ENCODE results near the gene ZNG1A. TPM values are rescaled to one million over a fixed set of nuclear protein-coding genes. Genes with fewer than 3 reads are reported as not detected.
"Not testable (repeated sequence)": the region's sequence is repeated elsewhere in the genome, so short reads cannot be mapped to it uniquely, and the experiment has no call there.

The ZNG1A gene
- 24.2 and 29.5 TPM in 2 replicates for polyA plus RNA-seq (2014; cell fraction: cytosol; rRNA removed)
- polyA plus RNA-seq (2014; cell fraction: nucleus; rRNA removed): 31.2 and 31.3 TPM in 2 replicates

DNA sequence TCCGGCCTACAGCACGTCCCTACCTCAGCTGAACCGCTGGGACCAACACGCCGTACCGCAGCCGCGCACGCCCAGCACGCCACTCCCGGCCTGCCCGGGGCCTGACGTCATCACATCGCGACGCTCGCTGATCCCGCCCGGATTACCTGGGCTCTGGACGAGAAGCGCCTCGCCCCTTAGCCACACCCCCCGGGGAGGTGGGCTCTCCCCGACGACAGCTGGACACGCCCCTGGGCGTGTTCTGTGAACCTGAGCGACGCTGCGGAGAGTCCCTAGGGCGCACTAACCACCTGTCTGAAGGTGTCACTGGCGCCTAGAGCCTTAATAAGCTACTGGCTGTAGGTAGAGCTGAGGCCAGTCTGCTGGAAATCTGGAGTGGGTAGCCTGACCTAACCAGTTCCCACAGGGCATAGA, at the start of gene ZNG1A:
TSS of gene ZNG1A (minus strand) at position 87 of the 414 bp plus-strand sequence. CDS start 87 bp downstream, outside the sequence.
- DNase-seq (ENCODE audit: low spot score): peak; percentile 67

DNA sequence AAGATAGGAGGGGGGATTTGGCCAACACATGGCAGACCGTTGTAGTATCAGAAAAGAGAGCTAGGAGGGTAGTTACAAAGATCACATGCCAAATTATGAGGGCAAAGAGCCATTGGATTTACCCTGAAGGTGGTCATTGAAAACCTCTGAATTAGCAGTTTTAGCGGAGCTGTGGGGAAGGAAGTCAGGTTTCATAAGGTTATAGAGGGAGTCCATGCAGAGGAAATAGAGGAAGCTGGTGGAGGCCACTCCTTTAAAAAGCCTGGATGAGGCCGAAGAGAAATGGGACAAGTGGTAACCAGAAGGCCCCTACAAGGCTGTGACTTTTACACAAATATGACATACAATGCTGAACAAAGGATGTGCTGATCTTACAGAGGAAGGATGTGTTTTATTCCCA, 49.0 kb upstream of the ZNG1A start:
- no peak for DNase-seq (ENCODE audit: low spot score)

DNA sequence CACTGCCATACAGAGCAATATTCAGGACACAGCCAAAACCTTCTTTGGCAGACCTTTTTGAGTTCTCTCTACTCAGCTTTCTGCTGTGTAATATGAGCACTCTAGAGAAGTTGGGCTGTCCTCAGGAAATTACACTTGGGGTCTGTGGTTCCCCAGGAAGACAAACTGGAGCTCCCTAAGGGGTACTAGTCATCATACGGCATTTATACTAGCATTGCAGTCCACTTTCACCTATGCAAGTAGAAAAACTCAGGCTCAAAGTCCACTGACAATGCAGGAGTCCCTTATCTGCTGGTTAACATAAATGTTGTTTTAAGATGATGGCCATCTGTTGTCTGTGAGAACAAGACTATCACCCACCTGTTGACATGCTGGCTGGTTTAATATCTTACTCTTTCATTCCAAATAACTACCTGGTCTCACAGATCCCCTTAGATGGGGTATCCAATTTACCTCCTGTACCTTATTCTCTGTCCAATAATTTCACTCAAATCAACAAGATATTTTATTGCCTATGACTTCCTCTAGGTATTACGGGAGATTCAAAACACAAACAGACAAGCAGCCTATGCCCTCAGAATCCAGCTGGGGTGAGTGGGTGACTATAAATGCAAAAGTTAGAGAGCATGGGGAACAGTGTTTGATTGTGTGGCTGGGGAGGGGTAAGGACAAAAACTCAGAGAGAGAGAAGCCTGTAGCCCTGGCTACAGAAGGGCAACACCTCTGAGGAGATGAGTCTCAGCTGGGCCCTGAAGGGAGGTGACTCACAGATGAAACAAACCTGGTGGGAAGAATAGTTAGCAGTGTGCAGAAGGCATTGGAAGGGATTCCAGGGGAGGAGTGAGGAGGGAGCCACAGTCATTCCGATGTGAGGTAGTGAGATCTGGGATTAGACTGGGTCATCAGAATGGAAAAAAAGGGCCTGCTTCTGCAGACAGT, 46.0 kb upstream of the ZNG1A start:
- no peak for DNase-seq (ENCODE audit: low spot score)

DNA sequence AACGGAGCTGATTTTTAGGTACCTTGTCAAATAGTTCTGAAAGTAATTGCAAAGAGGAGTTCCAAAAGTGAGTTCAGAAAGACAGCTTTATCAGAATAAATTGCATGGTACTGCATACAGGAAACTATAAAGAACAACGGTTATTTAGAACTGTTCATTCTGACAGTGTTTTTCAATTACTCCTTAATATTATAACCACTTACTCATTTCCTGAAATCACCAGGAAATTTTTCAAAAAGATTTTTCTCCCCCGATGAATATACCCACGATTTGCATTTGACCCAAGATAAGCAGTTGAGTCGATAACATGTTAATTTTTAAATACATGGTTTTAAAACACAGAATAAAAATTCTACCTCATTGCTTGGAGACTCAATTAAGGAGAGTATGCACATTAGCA, 45.2 kb upstream of the ZNG1A start:
- DNase-seq (ENCODE audit: low spot score): no peak

DNA sequence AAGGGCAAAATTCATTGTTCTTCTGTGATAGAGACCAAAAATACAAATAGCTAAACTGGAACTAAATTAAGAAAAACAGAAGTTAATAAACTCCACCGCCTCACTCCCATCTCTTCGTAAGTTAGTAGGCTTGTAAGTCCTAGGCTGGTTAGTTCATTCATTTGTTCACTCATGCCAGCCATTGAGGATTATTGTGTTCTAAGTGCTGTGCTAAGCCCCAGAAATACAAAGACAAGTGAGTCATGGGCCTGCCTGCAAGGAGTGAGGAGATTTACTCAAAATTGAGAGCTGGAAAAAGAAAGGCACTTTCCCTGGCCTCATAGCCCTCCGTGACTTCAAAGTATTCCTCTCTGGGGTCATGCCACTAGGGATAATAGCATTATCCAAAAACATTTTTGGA, 44.3 kb upstream of the ZNG1A start:
- DNase-seq (ENCODE audit: low spot score): no peak

DNA sequence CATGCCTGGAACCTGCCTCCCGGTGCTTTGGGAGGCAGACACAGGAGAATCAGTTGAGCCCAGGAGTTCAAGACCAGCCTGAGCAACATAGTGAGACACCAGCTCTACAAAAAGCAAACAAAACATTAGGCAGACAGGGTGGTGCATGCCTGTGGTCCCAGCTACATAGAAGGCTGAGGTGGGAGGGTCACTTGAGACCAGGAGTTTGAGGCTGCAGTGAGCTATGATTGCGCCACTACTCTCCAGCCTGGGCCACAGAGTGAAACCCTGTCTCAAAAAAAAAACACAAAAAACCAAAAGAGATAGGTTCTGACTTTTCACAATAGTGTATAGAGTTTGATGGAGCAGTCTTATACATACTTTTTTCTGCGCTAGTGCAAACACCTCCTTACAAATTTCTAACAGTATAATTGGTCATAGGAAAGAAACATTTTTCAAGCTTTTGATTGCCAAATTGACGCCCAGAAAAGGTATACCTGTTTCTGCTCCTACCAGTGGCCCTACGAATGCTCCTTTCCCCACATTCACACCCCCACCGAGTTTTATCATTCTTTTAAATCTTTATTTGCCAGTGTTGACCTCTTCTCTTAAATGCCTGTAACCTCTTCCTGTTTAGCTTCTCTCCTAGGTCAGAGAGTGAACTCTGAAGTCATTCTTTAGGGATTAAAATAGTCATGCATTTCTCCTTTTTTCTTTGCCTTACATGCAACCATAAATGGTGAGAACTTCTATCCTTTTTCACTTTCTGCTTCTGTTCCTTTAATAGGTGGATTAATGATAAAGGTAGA, 43.3 kb upstream of the ZNG1A start:
- DNase-seq (ENCODE audit: low spot score): no peak

DNA sequence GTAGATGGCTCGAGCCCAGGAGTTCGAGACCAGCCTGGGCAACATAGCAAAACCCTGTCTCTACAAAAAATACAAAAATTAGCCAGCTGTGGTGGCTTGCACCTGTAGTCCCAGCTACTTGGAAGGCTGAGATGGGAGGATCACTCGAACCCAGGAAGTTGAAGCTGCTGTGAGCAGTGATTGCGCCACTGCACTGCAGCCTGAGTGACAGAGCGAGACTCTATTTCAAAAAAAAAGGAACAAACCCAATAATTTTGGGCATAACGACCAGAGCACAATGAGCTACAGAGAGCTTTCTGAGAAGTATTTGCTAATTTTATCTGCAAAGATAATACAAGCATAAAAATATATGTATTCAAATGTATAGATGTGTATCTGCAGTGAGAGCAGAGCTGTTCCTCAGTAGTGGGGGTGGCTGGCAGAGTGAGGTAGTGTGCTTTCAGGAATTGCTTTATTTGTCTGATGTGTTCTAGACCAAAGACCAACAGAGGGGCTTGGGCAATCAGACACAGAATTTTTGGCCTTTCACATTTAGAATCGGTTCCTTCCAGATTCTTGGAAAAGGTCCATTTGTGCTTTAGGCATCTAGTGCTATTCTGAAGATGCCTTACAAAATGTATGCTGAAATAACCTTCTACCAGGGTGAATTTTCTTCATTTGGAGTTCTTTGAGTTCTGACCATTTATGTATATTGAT, 41.0 kb upstream of the ZNG1A start:
- no peak for DNase-seq (ENCODE audit: low spot score)

DNA sequence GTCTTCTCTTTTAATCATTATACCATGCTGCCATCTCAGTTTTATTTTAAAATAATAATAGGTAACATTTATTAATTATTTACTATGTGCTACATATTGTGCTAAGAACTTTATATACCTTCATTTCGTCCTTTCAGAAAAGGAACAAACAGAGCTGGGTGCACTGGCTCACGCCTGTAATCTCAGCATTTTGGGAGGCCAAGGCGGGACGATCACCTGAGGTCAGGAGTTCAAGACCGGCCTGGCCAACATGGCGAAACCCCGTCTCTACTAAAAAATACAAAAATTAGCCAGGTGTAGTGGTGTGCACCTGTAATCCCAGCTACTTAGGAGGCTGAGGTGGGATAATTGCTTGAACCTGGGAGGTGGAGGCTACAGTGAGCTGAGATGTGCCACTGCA, 40.2 kb upstream of the ZNG1A start:
- DNase-seq (ENCODE audit: low spot score): not testable (repeated sequence)

DNA sequence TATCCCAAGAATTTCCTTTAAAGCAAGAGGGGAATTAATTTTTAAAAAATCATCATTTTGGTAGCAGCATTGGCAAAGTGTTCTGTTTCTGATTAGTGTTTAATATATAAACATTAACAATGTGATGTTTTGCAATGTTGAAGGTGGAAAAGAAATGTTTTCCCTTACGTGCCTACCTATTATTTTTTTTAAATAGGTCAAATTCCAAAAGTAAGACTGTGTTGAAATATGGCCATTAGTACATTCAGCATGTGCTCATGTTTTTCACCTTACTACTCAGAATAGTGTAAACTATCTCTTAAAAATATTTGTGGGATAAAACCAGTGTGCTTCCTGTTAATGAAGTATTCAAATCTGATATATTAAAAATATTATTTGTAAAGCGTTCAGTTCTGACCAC, 39.1 kb upstream of the ZNG1A start:
- DNase-seq (ENCODE audit: low spot score): no peak

DNA sequence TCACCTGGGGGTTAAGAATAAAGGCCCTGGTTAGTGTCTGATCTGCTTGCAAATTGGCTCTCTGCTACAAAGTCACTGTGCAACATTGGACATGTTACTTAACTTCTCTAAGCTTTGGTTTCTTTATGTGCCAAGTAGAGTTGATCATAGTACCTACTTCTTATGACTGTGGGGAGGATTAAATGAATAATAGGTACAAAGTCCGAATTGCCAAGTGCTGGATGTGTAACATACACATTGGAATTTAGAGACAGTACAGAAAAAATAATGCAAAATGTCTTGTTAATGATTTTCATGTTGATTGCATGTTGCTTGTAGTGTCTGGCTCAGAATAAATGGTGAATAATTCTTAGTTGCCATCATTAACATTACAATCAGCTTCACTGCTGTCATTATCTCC, 38.0 kb upstream of the ZNG1A start:
- DNase-seq (ENCODE audit: low spot score): no peak

DNA sequence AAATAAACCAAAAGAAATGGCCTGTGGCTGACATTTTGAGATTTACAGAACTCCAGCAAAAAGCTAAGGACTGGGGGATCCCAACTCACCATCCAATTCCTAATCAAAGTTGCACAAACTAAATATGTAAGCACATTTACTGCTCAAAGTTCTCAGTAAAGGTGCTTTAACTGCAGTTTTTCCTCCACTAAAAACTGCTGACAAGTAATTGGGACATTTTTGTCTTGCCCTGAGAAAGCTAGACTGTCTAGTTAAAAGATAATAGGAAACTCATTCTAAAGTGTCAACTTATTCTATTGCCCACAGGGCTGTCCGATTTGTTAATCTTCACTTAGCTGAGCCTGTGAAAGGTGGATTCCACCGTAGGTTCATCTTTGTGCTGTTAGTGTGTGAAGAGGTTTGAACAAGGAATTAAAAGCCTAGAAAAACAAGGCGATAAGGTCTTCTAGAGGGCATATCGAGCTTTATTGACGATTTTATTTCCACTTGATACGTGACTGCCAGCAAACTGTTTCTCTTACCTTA, 36.8 kb upstream of the ZNG1A start:
- DNase-seq (ENCODE audit: low spot score): no peak

DNA sequence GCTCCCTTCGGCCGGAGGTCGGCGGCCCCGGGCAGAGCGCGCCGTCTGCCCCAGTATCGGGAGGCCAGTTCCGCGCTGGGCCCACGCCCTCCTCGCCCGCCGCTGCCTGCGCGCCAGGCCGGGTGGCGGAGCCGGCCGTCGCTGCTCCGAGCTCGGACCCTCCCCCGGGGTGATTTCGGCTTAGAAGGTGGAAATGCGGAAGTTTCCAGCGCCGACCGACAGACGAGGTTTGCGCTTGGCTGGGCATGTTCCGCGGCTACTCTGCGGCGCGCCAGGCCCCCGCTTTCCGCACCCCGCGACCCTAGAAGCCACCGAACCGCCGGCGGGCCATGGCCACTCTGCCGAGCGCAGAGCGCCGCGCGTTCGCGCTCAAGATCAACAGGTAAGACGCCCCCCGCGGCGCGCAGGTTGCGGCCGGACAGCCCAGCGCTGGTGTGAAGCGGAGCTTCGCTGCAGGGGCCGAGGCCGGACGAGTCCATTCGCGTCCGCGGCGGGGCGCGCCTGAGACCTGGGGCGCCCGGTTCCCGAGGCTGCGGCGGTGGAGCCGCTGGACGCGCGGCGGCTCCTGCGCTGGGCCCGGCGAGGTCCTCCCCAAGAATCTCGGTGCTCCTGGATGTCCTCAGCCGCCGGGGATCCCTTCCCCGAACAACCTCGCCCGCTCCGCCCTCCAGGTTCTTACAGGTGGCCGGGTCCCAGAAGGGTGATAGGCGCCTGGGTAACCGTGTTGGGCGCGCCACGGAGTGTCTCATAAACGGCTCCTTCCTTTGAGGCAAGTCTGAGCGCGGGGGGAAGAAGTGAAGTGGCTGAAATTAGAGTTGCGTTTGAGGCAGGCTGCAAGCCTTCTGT, 36.0 kb upstream of the ZNG1A start, which contains the start of gene DOCK8:
TSS of gene DOCK8 (plus strand) at position 218 of the 846 bp plus-strand sequence. CDS start at position 330, 112 bp downstream.
- no peak for DNase-seq (ENCODE audit: low spot score)

DNA sequence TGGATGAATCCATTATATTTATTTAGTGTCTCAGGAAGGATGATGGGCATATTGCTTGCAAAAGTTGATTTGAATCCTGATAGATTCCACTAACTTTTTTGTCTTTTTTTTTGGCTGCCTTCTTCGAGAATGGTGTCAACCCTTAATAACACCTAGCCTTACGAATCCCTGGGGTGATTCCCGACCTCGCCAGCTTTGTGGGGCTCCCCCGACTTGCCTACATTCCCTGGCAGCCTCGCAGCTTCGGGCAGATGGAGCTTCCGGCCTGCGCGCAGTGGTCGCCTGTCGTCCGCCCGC, 35.4 kb upstream of the ZNG1A start:
- no peak for DNase-seq (ENCODE audit: low spot score)

DNA sequence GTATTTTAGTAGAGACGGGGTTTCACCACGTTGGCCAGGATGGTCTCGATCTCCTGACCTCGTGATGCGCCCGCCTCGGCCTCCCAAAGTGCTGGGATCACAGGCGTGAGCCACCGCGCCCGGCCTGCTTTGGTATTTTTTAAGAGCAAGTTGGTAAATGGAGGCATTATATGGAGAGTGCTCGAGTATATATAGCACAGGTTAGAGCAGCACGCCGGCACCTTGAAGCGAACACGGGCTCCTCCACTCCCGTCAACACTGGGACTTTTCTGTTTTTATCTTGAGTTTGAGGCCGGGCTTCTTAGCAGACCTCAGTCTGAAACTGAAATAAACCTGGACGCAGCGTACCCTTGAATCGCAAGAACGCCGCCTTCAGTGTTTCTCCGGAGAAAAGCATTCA, 35.0 kb upstream of the ZNG1A start:
- DNase-seq (ENCODE audit: low spot score): not testable (repeated sequence)

DNA sequence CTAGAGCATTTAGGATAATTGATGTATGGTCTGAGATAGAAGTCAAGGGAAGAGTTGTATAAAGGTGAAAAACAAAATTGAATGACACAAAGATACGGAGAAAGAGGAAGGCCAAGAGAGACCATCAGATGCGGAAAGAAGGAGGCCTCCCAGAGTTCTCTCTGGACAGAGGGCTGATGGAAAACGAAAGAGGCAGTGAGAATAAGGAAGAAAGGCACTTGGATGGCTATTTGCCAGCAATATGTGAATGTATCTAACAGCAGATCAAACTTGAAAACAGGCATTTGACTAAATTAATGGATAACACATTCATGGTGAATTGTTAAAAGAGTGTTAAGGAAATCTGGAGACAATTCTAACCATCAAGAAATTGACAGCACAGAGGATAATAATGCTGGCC, 33.4 kb upstream of the ZNG1A start:
- DNase-seq (ENCODE audit: low spot score): no peak

DNA sequence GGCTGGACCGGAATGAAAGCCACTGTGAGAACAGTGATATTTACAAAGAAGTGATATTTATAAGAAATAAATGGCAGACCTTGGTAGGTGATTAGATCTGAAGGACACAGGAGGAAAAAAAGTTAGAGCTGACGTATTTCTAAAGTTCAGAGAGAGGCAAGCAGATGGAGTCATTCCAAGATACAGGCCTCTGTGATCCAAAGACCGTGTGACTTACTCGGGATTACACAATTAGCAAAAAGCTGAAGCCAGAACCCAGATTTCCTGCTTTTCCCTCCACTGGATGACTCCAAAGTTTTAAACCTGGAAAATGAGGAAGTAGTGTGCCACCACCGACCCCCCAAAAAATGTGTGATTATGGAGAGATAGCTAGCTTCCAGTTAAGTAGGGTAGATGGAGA, 32.7 kb upstream of the ZNG1A start:
- DNase-seq (ENCODE audit: low spot score): no peak

DNA sequence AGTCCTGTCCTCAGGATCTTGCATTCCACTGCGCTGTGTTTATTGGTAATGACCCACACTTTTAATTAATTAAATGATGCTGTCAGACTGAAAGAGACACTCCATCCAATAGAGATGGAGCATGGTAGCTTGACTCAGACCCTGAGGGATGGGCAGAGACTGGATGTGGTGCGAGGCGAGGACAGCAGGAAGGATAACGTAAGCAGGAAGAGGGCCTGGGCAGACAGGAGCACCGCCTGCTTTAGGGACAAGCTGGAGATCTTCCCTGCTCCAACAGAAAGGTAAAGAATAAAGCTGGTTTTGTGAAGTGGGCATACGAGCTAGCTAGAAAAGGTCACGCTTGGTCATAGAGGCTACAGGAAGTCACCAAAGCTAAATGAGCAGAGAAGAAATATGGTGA, 32.2 kb upstream of the ZNG1A start:
- no peak for DNase-seq (ENCODE audit: low spot score)

DNA sequence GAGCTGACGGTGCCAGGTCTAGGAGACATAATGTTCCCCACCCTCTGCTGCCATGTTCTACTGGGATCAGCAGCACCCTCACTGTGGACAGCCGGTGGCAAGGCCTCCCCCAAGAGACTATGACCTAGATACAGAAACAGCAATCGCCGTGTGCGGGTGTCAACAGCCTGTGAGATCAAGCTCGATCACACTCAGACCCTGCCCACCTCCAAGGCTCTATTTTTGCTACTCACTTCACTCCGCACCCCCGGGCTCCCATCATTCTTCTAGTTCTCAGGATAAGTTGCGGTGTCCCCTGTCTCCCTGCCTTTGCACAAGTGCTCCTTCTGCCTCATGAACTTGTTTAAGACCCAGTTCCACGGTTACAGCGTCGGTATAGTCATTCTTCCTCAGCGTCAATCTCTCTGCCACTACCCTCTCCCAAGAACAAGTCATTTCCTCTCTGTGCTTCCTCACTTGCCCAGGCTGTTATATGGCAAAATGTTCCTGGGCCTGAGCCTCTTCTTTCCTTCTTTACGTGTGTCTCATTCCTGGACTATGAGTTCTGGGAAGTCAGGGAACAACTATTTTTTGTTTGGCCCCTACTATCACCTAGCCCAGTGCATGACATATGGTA, 30.4 kb upstream of the ZNG1A start:
- DNase-seq (ENCODE audit: low spot score): no peak

DNA sequence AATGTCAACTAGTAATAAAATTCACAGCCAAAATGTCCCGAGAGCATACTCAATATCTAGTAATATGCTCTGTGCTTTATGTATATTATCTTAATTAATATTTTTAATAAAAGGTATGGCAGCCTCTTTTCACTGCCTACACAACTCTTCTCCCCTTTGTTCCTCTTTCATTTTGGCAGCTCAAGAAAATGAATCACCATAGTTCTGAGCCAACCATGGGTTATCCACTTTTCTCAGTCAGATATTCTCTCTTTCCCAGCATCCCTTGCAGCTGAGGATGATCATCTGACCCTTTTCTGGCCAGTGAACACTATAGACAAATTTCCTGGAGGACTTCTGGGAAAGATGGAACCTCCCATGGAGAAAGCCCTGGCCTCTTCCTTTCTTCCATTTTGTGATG, 27.6 kb upstream of the ZNG1A start:
- no peak for DNase-seq (ENCODE audit: low spot score)

DNA sequence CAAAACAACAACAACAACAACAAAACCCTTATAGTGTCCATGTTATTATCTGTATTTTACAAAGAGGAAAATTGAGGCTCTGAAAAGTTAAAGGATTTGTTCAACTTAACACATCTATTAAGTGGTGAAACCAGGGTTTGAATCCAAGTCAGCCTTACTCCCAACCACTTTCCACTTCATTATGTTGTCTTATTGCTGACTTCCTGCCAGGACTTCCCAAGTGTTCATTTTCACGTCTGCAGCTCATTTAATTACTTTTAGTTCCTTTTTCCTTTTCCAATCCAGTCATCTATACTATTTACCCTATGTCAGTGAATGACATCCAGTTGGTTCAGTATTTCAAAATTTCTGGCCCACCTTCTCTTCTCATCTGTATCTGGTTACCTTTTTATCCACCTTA, 20.7 kb upstream of the ZNG1A start:
- DNase-seq (ENCODE audit: low spot score): not testable (repeated sequence)
